HG03045 (cell line): Measurements from ENCODE around the gene IL12A.

Experiments
- ATAC-seq: cut with Tn5 transposase; IDR thresholded peaks from one replicate; pipeline ENCODE4 v1.9.1; 2021; ENCODE audit warnings: mild to moderate bottlenecking, moderate library complexity; ENCODE audit not compliant: unreplicated experiment

The IL12A gene

GRCh38 chr3:159989973-159990846, 1.6 kb downstream of the IL12A start:
- no peak for ATAC-seq

DNA sequence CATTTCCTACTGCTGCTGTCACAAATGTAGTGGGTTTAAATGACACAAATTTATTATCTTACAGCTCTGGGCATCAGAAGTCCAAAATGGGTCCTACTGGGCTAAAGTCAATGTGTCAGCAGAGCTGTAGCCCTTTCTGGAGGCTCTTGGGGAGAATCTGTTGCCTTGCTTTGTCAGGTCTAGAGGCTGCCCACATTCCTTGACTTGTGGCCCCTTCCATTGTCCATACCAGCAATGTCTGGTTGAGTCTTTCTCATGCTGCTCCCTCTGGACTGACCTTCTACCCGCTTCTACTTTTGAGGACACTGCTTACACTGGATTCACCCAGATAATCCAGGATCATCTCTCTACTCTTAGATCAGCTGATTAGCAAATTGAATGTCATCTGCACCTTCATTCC, 3.0 kb downstream of the IL12A start:
- ATAC-seq, result no peak

DNA sequence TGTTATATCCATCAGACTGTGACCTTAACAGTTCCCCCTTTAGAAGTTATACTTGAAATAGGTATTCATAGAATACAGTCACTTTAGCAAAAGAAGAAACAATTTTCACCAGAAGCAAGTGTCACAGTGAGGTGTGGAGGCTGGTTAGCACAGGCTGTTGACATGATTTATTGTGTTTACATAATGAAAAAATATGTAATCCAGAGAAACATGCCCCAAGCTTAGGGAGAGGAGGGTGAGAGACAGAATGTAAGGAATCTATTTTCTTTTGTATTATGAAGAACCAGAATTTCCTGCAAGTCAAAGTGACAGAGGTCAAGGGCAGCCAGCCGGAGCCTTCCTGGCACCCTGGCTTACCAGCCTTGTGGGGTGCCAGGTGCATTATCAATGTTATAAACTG, 4.0 kb downstream of the IL12A start:
- no peak for ATAC-seq

DNA sequence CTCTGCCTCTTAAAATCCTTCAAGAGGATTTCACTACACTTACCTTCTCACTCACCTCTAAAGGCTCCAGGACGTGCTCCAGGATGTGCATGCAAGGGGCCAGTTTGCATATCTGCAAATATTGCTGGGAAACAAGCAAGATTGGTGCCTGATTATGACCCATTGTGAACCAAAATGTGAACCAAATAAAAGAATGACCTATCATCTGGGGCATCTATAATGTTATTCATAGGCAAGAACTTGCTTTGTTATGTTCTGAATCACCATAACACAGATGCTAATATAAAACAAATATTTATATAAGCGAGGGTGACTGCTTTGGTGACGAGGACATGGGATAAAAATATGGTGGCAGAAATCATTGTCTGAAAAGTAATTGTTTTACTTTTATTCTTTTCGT, 5.5 kb downstream of the IL12A start:
- ATAC-seq, result no peak

- no peak for ATAC-seq
Observed at GRCh38 chr3:159995091-159995490, 6.5 kb downstream of the IL12A start.

DNA sequence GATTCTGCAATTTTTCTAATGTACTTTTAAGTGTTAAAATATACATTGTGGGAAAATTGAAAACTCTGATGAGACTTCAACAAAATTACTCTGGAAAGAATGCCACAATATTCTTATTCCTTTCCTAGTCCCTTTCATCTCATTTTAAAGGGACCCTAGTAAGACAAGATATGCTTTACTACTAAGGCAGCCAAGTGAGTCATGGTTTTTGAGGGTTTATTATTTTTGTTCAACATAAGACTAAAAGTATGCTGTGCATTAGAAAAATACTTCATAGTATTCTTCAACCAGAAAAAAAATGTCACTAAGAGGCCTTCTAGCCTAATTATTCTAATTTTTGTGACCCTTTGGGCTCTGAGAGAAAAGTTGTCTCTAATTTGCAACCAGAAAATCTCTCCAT, 7.4 kb downstream of the IL12A start:
- no peak for ATAC-seq

- no peak for ATAC-seq
Observed at GRCh38 chr3:159996959-159997358, 8.3 kb downstream of the IL12A start.

DNA sequence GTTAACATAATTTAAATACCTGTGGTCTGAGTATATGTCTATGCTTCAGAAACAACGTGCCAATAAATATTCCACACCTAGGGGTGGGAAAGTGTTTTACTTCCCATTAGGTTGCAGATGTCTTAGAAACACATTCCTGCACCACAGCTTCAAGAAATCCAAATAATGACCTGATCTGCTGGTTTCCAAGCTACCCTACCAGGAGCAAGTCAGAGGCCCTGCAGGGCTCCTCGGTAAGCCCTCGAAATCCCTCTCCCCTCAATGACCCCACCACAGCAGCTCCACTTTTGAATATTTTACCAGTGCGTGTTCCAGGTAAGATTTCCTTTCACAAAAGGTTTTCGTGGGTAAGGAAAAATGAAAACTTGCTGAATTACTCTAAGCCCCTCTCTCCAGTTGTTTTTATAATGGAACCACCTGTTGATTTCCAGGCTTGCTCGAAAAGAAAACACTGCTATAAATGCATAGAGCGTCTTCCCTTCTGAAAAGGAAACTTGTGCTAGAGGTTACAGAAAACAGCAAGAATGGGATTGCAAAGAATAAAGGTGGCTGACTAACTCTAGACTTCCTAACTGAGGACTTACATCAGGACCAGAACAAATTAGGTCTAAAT, 12.6 kb downstream of the IL12A start:
- ATAC-seq, result no peak

GRCh38 chr3:160001850-160002623, 13.4 kb downstream of the IL12A start:
- ATAC-seq, result no peak

- peak; percentile 79 for ATAC-seq
Observed at GRCh38 chr3:160003520-160004128, 15.0 kb downstream of the IL12A start.

GRCh38 chr3:160005004-160005403, 16.4 kb downstream of the IL12A start:
- ATAC-seq, result no peak

DNA sequence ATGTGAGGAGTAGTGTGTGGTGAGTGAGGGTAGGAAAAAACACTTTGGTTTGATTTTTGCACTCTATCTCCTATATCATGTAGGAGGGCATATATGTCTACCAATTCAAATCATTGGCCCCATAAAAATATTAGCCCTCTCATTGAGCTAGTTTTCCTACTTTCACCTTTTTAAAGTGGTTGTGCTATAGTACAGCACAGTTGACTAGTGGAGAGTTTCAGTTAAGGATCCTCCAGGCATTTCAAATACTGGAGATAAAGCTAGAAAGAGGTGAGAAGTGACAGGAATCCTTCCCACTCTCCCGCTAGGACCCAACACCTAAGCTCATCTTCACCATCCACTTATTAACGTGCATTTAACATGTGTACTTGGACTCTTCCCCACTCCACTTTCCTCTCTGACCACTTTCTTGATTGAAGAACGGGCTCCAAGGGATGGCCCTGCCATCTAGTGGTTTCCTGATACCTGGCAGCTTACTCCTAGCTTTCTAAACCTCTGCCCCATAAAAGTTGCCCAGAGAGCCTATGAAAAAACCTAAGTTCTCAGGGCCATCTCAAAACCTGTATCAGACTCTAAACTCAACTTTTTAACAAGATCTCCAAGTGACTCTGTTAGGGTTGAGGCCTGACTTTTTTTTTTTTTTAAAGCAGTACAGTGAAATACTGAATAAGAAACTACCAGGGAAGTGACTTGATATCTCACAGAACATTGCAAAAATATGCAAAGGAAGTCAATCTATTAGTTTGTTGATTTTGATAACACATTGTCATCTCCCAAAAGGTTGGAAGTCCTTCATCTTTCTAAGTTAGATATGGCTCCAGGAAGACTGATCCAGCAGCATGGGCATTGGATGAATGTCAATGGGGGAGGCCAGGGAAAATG, 17.9 kb downstream of the IL12A start:
- no peak for ATAC-seq

GRCh38 chr3:160008961-160009360, 20.3 kb downstream of the IL12A start:
- no peak for ATAC-seq

DNA sequence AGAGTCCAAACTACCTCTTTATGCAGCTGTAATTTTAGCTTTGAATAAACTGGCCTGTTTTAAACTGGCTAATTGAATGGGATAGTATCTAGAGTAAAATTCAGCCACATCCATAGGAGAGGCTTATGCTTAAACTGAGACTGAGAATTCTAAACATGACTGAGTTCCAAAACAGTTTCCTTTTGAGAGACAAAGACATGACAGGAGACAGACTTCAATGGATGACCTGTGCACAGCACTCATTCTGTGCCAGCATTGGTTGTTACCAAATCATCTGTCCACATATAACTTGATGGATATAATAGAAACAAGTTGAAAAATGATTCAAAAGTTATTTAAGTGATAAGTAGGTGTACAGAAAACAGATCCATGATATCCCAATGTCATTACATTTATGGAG, 20.9 kb downstream of the IL12A start:
- no peak for ATAC-seq

GRCh38 chr3:160010578-160010977, 21.9 kb downstream of the IL12A start:
- ATAC-seq, result peak; percentile 71

GRCh38 chr3:160012108-160012507, 23.5 kb downstream of the IL12A start:
- peak; percentile 81 for ATAC-seq

DNA sequence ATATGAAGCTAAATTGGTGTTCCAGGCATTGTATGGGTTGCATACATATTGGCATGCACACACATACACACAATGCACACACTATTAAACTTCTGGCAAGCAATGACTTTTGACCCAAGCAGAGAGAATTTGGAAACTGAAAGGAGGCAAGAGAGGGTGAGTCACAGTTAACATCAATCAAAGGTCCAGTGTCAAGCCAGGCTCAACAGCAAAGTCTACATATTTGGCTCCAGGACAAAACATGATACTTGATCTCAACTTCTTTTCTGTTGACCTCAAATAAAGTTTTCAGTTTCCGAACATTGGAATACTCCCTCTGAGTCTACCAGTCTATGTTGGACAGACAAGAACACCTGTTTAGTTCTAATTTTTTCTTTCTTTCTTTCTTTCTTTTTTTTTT, 28.3 kb downstream of the IL12A start:
- ATAC-seq, result no peak

- ATAC-seq, result no peak
Observed at GRCh38 chr3:160018959-160019358, 30.3 kb downstream of the IL12A start.

DNA sequence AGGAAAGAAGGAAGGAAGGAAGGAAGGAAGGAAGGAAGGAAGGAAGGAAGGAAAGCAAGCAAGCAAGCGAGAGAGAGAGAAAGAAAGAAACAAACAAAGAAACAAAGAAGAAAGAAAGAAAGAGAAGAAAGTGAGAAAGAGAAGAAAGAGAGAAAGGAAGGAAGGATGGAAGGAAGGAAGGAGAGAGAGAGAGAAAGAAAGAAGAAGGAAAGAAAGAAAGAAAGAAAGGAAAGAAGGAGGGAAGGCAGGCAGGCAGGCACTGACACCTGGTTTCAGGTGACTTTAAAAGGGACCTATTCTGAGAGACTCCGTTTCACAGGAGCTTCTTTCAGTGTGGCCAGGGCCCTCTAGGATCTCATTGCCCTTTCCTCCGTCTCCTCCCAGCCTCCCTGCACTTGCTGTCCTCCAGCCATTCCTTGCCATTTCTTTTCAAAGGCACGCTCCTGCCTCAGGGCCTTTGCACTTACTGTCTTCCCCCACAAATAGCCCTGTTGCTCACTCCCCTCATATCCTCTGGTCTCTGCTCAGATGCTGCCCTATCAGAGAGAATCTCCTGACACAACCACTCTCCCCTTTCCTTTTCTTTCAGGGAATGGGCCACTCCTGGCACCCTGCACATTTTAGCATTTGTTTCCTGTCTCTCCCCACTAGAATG, 31.5 kb downstream of the IL12A start:
- ATAC-seq, result no peak

GRCh38 chr3:160022068-160022467, 33.4 kb downstream of the IL12A start:
- ATAC-seq, result no peak
